GM21717 (cell line): ENCODE results near the gene LPCAT2.
"Not testable (repeated sequence)": the region's sequence is repeated elsewhere in the genome, so short reads cannot be mapped to it uniquely, and the experiment has no call there.

Experiments
- ATAC-seq: cut with Tn5 transposase; IDR thresholded peaks from one replicate; pipeline ENCODE4 v1.9.1; 2021; ENCODE audit warnings: mild to moderate bottlenecking, moderate library complexity; ENCODE audit not compliant: unreplicated experiment

LPCAT2 gene

DNA sequence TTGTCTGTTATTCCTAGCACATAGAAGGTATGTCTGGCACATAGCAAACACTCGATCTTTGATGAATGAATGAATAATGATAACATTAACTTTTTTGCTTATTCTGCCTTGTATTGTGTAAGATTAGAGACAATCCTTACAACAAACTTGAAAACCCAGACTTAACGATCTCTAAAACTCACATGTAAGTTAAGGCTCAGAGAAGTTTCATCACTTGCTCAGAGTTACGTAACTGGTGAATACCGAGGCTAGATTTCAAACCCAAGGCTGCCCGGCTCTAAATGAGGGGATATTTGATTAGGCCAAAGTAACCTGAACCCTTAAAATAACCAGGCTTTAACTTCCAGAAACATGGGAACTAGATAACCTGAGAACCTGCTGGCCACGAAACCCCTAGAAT, 79.9 kb downstream of the LPCAT2 start:
- ATAC-seq: no peak

DNA sequence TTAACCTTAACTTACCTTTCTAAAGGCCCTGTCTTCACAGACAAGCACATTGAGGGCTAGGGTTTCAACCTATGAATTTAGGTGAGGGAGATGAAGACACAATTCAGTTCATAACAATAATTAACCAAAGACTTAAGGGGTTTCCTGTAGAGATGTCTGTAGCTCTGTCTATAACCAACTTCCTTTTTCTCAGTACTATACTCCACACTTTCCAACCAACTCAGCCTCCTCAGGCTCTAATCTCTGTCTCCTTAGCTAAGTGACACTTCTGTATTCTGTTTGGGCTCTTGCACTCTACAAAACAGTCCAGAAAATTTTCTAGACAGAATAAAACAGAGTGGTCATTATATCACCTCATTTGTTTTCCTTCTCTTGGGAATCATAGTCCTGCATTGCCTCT, 83.4 kb downstream of the LPCAT2 start:
- ATAC-seq: no peak

- ATAC-seq: no peak
Observed at GRCh38 chr16:55597928-55598327, 89.1 kb downstream of the LPCAT2 start.

- ATAC-seq: no peak
Observed at GRCh38 chr16:55605754-55606336, 97.0 kb downstream of the LPCAT2 start.

- ATAC-seq: no peak
Observed at GRCh38 chr16:55613613-55614335, 104.9 kb downstream of the LPCAT2 start.

- ATAC-seq: no peak
Observed at GRCh38 chr16:55615071-55615470, 106.2 kb downstream of the LPCAT2 start.

DNA sequence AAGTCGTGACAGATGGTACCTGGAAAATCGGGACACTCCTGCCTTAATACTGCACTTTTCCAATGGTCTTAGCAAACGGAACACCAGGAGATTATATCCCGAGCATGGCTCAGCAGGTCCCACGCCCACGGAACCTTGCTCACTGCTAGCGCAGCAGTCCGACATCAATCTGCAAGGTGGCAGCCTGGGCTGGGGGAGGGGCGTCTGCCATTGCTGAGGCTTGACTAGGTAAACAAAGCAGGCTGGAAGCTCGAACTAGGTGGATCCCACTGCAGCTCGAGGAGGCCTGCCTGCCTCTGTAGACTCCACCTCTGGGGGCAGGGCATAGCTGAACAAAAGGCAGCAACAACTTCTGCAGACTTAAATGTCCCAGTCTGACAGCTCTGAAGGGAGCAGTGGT, 106.8 kb downstream of the LPCAT2 start:
- ATAC-seq: not testable (repeated sequence)

DNA sequence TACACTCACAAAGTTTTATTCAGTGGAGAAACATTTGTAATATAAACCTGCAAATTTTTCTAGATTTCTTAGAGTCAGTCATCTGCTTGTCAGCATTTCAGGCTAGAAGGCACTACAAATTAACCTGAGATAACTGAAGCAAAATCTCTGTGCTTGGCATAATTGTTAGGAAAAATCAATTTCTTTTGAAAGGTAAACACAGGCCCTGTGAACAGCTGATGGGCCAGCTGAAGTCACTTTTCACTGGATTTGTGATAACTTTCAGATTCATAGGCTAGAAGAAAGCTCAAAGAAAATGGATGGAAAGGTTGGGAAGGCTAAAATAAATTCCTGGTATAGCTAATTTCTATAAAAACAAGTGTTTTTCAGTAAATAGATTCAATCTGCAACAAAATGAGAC, 112.9 kb downstream of the LPCAT2 start:
- ATAC-seq: no peak

DNA sequence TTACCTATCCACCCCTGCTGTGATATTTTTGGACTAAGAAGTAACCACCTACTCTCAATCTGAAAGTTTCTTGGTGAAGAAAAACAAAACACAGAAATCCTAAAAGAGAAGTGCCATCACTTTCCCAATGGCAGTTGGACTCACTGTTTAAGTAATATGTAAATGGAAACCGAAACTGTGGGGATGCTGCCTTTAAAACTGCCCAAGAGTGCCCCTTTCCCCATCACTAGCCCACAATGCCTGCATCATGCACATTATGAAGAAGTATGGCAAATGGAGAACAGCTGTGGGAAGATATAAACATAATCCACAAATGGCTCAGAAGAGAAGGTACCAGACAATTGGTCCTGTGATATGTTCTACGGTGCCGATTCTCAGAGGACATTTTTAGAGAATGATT, 113.4 kb downstream of the LPCAT2 start:
- no peak for ATAC-seq

GRCh38 chr16:55622930-55623561, 114.2 kb downstream of the LPCAT2 start:
- ATAC-seq: no peak

DNA sequence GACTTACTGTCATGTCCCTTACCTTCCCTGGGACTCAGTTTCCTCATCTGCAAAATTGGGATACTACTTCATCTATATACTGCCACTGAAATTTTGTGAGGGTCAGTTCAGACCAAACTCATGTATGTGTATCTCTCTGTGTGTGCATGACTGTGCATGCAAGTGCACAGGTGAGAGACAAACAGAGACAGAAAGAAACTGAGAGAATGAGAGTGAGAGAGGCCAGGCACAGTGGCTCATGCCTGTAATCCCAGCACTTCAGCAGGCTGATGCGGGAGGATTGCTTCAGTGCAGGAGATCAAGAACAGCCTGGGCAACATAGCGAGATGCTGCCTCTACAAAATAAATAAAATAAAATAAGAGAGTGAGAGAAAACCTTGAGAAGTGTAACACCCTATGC, 114.8 kb downstream of the LPCAT2 start:
- no peak for ATAC-seq

- ATAC-seq: no peak
Observed at GRCh38 chr16:55624696-55625095, 115.8 kb downstream of the LPCAT2 start.

- no peak for ATAC-seq
Observed at GRCh38 chr16:55625843-55626242, 117.0 kb downstream of the LPCAT2 start.

- no peak for ATAC-seq
Observed at GRCh38 chr16:55628306-55628968, 119.6 kb downstream of the LPCAT2 start.

- no peak for ATAC-seq
Observed at GRCh38 chr16:55630774-55631173, 121.9 kb downstream of the LPCAT2 start.

DNA sequence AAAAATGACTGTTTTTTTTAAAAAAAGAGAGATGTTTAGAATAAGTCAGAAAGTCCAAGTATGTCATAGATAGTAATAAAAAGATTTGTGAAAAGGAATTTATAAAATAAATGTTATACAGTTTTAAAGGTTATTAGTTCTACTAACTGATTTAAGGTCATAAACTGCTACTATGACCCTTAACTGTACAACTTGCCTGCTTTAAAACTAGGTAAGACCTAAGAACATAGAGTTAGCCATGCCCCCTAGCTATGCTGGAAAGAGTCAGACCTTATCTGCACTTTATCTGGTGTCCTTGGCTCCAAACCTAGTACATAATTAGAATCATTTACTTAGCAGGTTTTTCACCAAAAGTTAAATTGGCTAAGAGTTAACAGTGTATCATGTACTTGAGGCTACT, 123.4 kb downstream of the LPCAT2 start:
- ATAC-seq: no peak

- ATAC-seq: no peak
Observed at GRCh38 chr16:55634193-55634592, 125.3 kb downstream of the LPCAT2 start.
